DMS79 (cell line): ENCODE data around the gene PRR15L.
A peak's percentile ranks its signal among the peaks of the same experiment; 100 is the strongest.
"Not testable (repeated sequence)": the region's sequence is repeated elsewhere in the genome, so short reads cannot be mapped to it uniquely, and the experiment has no call there.

Experiments
- DNase-seq: peaks from one replicate; lab custom pipeline; 2025; lab: John Stamatoyannopoulos, UW

PRR15L gene, protein sequence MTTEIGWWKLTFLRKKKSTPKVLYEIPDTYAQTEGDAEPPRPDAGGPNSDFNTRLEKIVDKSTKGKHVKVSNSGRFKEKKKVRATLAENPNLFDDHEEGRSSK

DNA sequence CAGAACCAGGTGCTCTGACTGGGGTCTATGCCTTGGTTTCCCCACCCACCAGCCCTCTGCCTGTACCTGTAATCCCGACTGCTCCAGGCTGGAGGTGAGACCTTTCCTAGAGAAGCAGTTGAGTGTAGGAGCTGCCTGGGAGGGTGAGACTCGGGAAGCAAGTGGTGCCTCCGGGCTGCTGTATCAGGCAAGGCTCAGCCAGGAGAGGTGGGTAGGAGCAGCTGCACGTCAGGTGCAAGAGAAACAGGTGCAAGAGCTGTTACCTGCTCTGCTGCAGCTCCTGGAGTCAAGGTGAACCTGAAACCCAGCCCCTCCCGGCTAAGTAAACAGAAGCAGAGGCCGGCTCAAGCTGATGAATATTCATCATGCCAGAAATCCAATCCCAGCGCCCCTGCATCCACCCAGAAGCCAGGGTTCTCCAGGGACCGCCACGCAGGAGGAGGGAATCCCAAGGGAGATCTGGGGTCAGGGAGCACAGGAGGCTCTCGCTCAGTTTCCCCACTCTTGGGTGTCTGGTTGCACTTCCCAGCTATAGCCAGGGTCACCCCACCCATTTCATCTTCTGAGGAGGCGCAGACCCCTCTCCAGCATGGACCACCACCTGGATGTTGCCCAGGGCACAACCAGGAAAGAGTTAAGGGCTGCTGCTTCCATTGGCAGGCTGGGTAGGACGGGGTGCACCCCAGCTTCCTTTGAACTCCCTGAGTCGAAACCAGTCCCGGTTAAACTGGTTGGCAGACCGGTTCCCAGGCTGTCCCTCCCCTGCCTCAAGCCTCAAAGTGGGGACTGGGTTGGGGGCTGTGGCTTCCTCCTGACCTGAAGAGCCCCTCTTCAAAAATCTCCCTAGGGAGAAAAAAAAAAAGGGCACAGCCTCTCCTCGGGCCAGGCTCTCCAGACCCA lies at the start of gene PRR15L:
Gene PRR15L (minus strand): TSS at position 293 of the 900 bp plus-strand sequence. CDS start 4,649 bp downstream, outside the sequence.
- DNase-seq: peak; percentile 96

DNA sequence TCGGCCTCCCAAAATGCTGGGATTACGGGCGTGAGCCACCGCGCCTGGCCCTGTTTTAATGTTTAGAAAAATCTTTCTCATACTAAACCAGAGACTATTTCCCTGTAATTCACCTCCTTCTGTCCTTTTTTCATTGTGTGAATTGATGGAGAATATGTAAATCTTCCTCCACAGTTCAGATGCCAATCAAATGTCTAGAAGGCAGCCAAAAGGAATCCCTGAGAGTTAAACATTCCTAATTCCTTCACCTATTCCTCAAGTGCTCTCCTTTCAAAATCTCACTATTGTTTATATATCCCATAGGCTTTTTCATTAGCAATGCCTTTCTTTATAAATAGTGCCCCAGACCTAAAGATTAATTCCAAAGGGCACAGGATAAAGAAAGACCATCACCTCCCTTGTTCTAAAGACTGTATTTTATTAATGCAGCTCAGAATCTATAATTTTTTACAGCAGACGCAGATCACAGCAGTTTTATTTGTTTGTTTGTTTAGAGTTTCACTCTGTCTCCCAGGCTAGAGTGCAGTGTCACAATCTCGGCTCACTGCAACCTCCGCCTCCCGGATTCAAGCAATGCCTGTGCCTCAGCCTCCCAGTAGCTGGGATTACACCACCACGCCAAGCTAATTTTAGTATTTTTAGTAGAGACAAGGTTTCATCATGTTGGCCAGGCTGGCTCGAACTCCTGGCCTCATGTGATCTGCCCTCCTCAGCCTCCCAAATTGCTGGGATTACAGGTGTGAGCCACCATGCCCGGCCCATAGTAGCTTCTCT lies 49.4 kb upstream of the PRR15L start:
- DNase-seq: no peak

DNA sequence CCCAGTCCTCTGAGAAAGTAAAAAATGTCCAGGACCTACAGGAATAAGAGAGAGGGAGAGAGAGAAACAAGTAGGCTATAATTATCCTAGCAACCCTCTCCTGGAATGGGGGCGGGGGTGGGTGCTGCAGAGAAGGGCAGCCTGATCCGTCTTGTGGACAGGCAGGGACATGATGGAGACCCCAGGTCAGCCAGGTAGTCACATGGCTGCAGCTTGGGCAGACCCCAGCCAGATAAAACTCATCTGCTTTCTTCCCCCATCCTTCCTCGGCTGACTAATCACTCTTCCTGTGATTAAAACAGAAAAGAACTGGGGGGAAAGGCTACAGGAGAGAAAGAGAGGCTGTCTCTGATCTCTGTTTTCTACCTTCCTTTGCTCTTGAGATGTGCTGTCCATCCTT lies 47.3 kb upstream of the PRR15L start:
- no peak for DNase-seq

DNA sequence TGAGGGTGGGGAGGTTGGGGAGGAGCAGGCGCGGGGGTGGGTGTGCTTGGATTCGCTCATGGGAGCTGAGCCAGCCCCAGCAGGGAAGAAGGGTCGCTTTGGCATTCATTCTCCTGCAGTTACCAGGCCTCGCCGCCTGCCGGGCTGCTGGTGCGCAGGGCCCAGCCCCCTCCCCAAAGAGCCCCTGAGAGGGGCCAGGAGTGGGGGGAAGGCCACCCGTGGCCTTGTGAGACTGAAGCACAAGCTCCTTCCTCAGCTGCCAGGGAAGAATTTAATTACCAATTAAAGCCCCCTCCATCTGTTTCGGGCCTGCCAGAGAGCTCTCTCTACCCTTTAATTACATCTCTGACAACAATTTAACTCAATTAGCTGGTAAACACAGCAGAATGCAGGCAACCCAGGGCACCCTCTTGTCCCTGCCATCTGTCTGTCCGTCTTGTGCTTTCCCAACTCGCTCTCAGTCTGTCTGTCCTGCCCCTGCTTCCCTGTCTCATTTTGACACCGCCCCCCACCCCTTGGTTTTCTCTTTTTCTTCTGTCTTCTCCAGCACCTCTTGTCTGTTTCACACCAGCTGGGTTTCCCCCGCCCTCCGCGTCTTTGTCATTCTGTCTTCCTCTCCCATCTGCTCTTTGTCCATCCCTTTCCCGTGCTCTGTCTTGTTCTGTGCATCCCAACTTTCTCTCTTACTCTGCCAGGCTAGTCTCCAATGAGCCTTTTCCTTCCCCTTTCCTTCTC lies 45.9 kb upstream of the PRR15L start:
- peak; percentile 78 for DNase-seq

DNA sequence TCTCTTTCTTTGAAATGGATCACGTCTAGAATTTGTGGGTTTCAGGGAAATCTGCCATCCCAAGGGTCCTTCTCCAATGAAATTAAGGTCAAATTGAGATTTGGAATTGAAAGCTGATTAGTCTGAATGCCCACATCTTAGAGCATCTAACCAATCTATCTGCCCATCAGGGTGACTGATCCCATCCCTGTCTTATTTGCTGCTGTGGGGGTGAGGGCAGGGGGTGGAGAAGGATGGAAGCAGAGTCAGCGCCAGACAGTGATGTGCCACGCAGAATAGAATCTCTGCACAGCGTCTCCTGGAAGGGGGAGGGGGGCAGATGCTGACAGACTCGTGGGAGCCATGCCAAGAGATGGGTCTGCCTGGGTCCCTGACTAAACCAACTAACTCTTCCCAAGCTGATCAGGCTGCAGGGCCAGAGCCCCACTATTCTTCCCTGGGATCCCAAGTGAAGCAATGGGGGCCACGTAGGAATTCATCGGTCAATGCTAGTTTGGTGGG lies 45.3 kb upstream of the PRR15L start:
- DNase-seq: no peak

DNA sequence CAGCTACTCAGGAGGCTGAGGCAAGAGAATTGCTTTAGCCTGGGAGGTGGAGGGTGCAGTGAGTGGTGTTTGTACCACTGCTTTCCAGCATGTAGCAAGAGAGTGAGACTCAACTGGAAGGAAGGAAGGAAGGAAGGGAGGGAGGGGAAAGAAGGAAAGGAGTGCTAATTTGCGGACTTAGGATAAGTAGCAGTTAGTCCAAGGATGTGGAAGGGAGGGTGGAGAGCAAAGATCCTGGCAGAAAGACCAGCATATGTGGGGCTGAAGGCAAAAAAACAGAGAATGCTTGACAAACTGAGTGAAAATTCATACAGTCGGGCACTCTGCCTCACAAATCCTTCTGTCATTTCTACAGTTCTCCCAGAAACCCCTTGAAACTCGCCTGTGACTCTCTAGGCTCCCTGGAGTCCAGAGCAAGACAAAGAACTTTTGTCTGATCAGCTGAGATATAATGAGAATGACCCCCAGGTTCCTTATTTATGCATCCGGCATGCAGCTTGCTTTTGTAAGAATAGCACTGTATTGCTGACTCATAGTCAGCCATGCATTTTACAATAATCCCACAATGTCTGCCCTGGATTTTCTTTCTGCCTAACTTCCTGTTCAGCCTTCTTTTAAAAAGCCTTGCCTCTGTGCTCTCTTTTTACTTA lies 44.7 kb upstream of the PRR15L start:
- peak; percentile 88 for DNase-seq

DNA sequence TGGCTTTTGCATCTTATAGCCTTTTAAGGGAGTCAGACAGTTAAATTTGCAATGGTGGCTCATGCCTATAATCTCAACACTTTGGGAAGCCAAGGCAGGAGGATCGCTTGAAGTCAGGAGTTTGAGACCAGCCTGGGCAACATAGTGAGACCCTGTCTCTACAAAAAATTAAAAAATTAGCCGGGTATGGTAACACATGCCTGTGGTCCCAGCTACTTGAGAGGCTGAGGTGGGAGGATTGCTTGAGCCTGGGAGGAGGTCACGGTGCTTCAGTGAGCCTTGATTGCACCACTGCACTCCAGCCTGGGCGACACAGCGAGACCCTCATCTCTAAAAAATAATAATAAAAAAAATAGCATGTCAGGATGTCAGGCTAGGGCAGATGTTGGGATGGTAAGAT lies 44.0 kb upstream of the PRR15L start:
- DNase-seq: not testable (repeated sequence)

DNA sequence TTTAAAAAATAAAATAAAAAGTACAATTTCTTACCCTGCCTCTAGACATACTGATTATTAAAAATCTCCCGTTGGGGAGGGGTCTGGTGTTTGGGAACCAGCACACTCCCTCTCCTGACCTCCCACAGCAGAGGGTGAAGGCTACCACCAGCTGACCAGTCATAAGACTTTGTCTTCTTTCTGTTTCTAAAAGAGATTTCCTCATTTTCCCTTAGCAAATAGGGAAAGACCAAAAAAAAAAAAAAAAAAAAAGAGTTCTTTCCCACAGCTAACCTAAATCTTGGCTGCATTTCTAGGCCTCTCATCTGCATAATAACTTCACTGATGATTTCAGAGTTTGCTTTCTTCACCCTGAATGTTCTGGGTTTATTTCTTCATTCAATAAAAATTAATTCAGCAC lies 43.5 kb upstream of the PRR15L start:
- no peak for DNase-seq

DNA sequence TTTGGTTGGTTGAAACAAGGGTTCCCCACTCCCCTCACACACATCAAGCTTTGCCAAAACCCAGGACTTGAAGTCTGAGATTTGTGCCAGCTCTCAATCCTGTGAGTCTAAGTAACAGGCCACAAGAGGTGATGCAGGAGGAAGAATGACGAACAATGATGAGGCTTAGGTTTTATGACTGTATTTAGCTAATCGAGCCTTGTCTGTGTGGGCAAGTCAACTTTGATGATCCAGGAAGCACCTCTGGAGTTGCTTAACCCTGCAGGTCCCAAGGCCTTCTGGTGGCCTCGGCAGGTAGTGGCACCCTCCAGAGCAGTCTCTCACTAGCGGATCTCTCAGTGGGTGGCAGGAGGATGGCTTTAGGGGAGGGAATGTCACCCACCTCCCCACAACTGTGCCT lies 41.9 kb upstream of the PRR15L start:
- no peak for DNase-seq

DNA sequence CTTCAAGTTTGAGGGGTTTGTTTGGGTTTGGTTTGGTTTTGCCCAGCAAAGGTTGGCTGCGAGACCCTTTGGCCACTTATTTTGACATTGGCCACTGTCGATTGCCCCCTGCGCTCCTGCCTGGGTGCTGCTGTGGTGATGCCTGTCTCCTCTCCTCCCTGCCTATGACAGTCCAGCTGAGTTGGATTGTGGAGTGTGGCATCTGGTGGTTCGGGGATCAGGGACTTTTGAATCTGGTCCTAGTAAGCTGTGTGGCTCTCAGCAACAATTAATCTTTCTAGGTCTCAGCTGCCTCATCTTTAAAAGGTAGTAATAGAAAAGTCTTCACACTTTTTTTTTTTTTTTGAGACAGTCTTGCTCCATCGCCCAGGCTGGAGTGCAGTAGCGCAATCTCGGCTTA lies 40.4 kb upstream of the PRR15L start:
- no peak for DNase-seq

DNA sequence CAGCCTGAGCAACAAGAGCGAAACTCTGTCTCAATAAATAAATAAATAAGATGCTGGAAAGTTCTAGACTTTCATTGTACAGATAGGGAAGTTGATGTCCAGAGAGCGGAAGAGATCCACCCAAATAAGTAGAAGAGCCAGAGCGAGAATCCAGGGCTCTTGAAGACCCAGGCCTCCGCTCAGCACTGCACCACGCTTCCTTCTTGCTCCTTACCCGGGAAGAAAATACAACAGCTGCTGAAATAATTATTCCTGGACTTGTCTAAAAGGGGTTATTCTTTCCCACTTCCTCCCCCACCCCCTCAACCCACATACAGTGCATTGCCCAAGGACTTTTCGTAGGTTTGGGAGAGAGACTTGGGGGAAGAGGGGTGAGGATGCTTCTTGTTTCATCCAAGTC lies 39.9 kb upstream of the PRR15L start:
- DNase-seq: no peak

DNA sequence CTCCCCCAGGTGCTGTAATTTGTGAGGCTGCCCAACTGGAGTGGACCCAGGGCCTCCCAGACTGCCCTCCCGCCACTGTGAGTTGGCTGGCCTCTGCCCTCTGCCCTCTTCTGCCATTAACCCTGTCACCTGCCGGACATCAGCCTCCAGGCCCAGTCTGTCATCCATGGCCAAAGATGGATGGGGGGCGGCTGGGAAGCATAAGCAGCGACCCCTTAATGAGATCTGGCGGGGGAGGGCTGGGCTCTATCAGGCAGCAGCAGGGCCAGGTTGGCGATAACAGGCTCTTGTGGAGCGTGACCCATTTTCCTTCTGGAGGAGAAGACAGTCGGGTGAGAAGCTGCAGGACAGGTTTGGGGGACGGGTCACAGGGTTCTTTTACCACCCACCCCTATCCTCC lies 38.5 kb upstream of the PRR15L start:
- DNase-seq: no peak

DNA sequence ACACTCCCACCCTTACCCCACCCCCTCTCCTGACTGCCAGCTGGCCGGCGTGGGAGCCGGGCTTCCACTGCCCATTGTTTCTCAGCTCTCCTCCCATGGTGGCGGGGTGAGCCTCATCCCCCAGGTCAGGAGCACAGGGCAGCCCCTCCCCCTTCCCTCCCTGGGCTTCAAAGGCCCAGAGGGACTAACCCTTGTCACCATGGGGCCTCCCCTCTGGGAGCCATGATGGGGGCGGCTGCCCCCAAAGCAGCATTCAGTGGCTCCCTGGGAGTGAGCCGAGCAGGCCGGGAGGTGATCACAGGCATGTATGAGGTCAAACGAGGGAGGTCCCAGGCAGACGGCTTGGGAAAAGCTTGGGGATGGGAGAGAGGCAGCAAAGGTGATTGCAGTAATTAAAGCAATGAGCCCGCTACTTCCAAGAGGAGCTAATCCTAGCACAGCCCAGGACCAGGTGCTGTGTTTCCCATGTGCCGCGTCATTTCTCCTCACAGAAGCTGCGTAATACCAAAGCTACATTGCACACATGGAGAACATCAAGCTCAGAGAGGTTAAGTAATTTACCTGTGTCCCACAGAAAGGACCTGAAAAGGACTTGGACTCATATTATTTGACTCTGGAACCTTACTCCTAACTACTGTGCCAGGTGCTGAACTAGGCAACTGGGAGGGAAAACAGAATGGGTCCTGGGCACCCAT lies 37.7 kb upstream of the PRR15L start:
- DNase-seq: no peak

DNA sequence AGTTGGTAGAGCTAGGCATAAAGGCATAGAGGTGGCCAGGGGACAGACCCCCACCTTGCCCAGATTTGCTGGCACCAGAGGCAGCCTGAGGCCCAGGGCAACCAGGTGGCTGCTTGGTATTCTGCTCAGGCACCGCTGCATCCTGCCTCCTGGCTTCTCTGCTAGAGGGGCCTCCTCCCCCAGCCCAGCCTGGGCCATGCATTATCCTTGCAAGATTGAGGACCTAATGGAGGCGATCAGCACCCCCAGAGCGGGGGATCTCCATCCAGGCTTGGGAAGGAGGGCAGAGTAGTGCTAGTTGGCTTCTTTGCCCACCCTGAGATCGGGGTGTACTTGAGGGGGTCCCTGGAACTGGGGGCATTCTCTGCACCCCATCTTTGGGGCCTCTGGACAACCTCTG lies 37.0 kb upstream of the PRR15L start:
- DNase-seq: no peak

DNA sequence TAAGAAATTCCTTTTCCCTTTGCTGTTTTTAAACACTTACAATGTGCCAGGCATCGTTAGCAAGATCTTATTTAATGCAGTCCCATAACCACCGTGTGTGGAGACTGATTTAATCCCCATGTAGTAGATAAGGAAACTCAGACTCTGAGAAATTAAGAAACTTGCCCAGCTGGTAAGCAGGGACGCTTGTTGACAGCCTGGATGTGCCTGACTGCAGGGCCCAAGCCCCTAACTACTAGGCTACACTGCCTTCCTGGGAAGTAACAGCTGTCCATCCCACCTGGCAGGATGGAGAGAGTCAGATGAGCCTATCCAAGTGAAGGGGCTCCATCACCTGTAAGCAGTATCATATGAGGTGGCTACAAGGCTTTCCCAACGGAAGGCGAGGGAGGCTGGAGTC lies 36.3 kb upstream of the PRR15L start:
- DNase-seq: no peak

DNA sequence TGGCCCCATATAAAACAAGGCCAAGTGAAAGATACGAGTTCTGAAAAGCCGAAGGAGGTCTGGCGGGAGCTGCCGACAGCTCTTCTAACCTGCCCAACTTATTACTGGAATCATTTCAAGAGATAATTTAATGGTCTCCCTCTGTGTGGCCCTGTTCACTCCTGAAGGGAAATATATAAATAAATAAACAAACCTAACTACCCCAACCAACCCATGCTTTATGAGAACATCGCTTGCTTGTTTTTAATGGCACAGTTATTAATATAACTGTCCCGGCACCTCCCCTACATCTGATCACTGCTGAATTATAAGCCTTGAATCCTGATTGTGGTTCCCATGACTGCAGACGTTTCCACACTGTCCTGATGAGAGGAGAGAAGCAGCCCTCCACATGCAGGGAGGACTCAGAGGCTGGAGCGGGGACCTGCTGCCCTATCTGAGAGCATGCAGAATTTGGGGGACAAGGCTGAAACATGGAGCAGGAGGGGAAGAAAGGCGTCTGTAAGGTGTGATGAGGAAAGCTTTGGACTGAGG lies 35.4 kb upstream of the PRR15L start:
- no peak for DNase-seq

DNA sequence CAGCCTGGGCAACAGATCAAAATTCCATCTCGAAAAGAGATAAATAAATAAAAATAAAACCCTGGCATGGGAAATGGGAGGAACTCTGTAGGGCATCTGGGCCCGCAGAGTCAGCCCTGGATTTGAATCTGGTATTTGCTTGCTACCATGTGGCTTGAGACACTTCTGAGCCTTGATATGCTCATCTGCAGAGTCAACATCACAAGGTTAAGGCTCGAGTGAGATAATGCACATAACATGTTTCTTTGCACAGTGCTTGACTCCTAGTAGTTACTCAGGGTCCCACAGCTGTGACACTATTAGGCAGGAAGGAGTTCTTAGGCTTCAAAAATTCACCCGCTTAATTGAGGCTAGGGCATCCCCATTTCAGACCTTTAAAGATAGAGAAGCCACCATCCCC lies 34.5 kb upstream of the PRR15L start:
- DNase-seq: no peak

DNA sequence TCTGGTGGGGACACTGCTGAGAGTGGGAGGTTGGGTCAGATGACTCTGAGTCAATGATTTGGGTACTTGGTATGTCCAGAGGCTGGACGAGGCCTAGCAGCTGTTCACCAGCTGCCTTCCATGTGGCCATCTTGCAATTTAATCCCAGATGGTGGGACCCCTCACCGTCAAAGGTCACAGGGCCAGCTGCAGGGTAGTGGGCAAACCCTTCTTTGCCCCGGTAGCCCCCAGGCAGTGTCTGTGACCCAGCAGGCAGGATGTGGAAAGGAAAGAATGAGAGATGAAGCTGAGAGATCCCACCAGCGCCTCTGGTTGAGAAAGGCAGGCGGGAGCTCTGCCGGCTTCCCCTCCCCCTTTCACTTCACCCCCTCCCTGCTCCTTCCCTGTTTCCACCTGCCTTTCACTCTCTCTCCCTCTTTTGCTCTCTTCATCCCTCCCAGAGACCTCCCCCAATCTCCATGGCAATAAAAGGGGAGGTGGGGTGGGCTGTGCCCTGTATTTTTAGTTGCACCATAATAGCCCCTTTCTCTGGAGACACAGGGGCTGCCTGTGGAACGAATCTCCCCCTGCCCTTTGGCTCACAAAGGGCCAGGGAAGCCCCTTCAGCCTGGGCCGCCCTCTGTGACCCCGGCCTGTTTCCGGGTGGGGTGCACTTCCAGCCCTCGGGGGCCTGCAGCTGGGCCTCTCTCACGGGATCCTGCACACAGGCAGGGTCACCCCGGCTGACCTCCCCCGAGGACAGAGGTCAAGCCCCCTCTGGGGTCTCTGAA lies 33.5 kb upstream of the PRR15L start:
- DNase-seq: no peak

DNA sequence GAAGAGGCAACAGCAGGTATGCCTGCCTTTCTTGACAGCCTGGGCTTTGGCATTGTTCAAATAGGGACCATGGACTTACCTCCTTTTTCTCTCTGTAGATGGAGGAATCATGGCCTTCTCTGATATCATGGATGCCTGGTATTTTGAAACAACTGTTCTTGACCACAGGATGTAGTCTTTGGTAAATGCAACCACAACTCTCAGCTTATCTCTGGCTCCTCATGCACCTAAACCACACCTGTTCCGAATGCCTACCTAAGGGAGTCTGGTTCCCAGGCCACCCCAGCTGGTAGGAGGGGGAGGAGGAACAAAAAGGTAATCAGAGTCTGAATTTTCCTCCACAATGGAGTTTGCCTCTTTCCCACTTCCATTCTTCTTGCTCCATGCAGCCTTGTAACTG lies 32.0 kb upstream of the PRR15L start:
- no peak for DNase-seq

DNA sequence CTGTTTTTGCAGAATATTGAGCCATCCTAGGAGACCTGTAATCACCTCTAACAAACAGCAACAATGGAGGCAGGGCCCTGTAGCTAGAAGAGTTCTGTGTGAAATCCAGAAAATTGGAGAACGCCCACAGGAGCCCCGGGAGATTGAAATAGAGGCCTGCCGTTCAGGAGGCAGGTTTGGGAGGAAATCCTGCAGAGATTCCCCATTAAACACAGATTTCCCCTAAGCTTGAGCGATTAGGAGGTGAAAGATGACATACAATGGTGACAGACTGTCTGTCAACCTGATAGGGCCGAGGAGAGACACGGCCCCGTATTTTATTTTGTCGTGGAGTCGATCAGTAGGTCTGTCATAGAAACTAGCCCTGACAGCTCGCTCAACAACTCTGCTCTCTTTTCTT lies 31.5 kb upstream of the PRR15L start:
- no peak for DNase-seq
